GM21515 (cell line): ENCODE results near the gene NR2C2AP.
"Not testable (repeated sequence)": the region's sequence is repeated elsewhere in the genome, so short reads cannot be mapped to it uniquely, and the experiment has no call there.

ENCODE experiments used
- ATAC-seq: cut with Tn5 transposase; IDR thresholded peaks from one replicate; pipeline ENCODE4 v1.9.1; 2021; ENCODE audit not compliant: unreplicated experiment

Gene NR2C2AP

GRCh38 chr19:19203012-19203856 is at the start of gene NR2C2AP:
TSS of gene NR2C2AP (minus strand) at chr19:19203414. CDS start at chr19:19203060, 354 bp downstream.
- no peak for ATAC-seq

DNA sequence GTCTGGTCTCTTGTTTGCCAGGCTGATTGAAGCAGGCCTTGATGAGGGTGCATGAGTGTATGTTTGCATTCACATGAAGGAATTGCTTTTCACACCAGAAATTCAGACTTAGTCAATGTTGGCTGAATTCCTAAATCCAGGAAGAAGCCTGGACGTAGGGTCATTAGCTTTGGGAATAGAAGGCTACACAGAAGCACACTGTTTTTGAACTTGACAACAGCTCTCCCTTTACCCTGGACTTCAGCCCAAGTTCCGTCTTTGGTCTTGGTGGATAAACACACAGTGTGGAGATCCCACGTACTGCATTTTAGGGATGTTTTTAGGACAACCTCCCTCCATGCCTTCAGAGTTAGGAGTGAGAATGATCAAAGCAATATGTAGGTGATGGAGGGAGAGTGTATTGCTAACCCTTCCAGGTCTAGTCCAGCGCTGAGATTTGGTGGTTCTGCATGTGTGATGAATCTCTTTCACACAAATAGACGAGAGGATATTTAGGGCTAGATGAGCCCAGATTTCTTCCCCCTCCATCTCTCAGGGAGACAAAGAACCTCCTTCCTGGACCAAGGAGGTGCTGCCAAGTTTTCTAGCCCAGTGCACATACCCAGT is 47.1 kb upstream of the NR2C2AP start:
- ATAC-seq = no peak

DNA sequence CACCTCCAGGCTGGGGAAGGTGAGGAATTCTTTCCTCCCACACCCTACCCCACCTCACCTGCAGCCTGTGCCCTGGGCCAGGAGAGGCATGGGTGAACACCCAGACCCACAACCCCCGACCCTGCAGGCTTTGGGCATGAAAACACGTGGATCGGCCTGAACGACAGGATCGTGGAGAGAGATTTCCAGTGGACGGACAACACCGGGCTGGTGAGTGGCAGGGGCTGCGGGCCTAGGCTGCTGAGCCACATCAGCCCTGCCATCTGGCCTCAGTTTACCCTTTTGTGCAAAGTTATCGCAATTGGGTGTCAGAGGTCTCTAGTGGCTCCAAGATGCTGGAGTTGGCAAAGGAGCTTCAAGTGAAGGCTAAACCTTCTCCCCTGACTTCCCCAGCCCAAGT is 37.3 kb upstream of the NR2C2AP start:
- no peak for ATAC-seq

GRCh38 chr19:19239675-19240074 is 36.5 kb upstream of the NR2C2AP start:
- no peak for ATAC-seq

DNA sequence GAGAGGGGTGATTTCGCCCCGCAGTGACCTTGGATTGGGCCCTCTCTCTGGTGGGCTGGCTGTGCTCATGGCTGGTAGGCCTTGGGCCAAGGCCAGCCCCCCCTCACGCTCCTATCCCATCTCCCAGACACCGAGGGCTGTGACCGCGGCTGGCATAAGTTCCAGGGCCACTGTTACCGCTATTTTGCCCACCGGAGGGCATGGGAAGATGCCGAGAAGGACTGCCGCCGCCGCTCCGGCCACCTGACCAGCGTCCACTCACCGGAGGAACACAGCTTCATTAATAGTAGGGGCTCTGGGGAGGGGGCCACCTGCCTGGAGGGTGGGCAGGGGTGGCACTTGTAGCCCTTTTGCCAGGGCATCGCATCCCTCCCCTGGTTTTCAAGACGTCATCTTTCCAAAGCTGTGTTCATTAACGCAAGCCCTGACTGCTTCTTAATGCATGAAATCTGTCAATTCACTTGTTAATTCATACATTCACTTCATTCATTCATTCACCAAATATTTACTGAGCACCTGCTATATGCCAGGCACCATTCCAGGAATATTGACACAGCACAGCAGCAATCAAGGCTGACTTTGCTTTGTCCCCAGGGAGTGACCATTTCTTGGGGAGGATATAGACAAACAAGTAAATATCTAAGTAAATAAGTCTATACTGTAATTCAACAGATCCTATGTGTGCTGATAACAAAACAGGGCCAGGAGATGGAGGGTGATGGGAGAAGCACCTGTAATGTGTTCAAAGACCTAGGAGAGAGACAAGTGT is 35.1 kb upstream of the NR2C2AP start:
- no peak for ATAC-seq

DNA sequence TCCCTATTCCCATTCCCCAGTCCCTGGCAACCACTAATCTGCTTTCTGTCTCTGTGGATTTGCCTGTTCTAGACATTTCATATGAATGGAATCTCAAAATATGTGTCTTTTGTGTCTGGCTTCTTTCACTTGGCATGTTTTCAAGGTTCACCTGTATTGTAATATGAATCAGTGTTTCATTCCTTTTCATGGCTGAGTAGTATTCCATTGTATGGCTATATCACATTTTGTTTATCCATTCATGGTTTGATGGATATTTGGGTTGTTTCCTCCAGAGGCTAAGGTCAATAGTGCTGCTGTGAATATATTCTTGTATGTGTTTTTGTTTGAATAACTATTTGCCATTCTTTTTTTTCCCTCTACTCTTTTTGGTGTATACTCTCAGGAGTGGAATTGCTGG is 33.0 kb upstream of the NR2C2AP start:
- ATAC-seq = no peak

- ATAC-seq = no peak
Measured at GRCh38 chr19:19234220-19234816, 31.1 kb upstream of the NR2C2AP start.

DNA sequence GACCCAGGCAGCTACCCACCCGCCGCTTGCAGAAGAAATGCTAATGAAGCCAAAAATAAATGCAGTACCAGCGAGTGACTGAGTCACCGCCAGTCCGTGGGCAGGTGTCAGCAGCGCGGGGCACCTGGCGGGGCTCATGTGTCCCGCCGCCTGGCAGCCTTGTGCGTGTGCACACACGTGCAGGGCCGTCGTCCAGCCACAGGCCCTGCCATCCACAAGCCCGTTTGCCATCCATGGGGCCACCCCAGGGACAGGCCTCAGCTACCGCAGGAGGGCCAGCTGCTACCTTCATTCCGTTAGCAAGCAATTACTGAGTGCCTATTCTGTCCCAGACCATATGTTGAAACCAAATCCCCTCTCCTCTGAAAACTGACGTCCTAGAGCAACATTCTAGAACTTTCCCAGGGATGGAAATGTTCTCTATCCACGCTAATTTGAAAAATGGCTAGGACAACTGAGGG is 29.1 kb upstream of the NR2C2AP start:
- no peak for ATAC-seq

- no peak for ATAC-seq
Measured at GRCh38 chr19:19230999-19231398, 27.8 kb upstream of the NR2C2AP start.

DNA sequence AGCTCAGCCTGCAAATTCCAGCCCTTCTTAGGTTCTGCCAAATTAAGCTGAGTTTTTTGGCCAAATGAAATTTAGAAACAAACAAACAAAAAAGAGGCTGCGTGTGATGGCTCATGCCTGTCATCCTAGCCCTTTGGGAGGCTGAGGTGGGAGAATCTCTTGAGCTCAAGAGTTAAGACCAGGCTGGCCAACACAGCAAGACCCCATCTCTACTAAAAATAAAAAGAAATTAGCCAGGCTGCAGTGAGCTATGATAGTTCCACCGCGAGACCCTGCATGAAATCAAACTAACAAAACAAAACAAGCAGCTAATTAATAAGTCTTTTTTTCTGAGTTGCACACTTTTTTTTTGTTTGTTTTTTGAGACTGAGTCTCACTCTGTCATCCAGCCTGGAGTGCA is 26.5 kb upstream of the NR2C2AP start:
- ATAC-seq = no peak

DNA sequence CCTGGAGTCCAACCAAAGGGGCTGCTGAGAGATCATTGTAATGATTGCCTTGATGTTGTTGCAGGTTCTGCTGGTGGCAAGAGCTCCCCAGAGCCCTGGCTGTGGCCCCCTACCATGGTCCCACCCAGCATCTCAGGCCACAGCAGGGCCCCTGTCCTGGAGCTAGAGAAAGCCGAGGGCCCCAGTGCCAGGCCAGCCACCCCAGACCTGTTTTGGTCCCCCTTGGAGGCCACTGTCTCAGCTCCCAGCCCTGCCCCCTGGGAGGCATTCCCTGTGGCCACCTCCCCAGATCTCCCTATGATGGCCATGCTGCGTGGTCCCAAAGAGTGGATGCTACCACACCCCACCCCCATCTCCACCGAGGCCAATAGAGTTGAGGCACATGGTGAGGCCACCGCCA is 24.0 kb upstream of the NR2C2AP start:
- ATAC-seq = no peak

DNA sequence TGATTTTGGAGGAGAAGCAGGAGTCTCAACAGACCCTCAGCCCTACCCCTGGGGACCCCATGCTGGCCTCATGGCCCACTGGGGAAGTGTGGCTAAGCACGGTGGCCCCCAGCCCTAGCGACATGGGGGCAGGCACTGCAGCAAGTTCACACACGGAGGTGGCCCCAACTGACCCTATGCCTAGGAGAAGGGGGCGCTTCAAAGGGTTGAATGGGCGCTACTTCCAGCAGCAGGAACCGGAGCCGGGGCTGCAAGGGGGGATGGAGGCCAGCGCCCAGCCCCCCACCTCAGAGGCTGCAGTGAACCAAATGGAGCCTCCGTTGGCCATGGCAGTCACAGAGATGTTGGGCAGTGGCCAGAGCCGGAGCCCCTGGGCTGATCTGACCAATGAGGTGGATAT is 23.4 kb upstream of the NR2C2AP start:
- no peak for ATAC-seq

DNA sequence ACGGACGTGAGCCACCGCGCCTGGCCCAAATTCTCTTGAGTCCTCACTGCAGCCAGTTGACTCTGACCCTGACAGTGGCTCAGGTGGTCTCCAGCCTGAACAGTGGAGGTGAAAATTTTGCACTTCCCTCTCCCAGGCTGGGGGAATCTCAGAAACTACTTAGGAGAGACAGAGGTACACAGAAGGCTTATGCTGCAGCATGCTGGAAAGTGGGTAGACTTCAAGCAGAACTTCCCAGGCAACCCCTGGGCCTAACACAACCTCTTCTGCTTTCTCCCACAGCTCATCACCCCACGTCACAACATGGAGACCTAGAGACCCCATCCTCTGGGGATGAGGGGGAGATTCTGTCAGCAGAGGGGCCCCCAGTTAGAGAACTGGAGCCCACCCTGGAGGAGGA is 23.0 kb upstream of the NR2C2AP start:
- ATAC-seq = no peak

DNA sequence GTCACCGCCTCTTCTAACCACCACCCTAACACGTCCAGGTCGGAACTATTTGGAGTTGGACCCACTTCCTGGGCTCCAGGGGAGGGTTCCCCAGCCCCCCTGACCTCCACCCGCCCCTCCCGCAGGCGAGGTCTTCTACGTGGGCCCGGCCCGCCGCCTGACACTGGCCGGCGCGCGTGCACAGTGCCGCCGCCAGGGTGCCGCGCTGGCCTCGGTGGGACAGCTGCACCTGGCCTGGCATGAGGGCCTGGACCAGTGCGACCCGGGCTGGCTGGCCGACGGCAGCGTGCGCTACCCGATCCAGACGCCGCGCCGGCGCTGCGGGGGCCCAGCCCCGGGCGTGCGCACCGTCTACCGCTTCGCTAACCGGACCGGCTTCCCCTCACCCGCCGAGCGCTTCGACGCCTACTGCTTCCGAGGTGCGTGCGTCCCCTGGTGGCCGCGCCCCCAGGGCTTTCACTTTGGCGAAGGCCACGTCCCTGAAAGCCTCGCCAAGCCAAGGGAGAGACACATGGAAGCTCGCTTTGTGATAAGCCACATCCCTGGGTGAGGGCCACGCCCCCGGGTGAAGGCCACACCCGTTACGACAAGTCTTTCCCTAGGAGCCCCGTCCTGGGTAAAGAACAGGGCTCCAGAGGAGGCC is 21.8 kb upstream of the NR2C2AP start:
- no peak for ATAC-seq

DNA sequence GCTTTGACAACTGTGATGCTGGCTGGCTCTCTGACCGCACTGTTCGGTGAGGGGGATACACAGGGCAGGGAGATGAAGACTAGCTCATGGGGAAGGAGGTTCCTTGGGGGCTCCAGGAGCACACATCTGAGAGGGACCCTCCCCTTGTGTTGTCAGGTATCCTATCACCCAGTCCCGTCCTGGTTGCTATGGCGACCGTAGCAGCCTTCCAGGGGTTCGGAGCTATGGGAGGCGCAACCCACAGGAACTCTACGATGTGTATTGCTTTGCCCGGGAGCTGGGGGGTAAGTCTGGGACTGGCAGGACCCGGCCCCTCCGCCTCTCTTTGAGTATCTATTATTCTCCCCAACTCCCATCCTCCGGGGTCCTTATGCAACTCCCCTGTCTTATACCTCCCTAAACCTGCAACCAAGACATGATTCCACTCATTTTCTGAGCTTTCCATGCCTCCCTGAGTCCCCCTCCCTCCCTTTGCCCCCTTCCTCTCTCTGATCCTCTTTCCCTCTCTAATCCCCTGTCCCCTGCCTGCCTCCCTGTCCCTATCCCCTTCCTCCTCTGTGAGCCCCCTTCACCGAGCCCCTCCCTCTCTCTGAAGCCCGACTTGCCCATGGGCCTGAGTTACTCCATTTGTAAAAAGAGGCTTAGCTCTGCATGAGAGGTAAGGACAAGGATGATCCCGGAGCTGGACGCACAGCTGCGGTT is 21.1 kb upstream of the NR2C2AP start:
- ATAC-seq = no peak

GRCh38 chr19:19223636-19224035 is 20.4 kb upstream of the NR2C2AP start:
- no peak for ATAC-seq

- ATAC-seq = no peak
Measured at GRCh38 chr19:19223060-19223459, 19.8 kb upstream of the NR2C2AP start.

GRCh38 chr19:19221000-19221399 is 17.8 kb upstream of the NR2C2AP start:
- ATAC-seq = not testable (repeated sequence)

DNA sequence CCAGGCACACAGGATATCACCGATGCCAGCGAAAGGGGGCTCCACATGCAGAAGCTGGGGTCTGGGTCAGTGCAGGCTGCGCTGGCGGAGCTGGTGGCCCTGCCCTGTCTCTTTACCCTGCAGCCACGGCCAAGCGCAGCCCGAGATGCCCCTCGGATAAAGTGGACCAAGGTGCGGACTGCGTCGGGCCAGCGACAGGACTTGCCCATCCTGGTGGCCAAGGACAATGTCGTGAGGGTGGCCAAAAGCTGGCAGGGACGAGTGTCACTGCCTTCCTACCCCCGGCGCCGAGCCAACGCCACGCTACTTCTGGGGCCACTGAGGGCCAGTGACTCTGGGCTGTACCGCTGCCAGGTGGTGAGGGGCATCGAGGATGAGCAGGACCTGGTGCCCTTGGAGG is 15.7 kb upstream of the NR2C2AP start:
- ATAC-seq = no peak

- no peak for ATAC-seq
Measured at GRCh38 chr19:19217099-19217498, 13.9 kb upstream of the NR2C2AP start.
